HepG2 (cell line): ENCODE measurements around the gene CHN2. TPM values are rescaled to one million over a fixed set of nuclear protein-coding genes. Genes with fewer than 3 reads are reported as not detected.

ENCODE experiments used
- ARID2 ChIP-seq: sonication (generic); formaldehyde crosslinking; IDR thresholded peaks from 2 replicates; pipeline ENCODE4 v1.8.1; 2022; ENCODE audit warnings: mild to moderate bottlenecking, missing genetic modification reagents, borderline replicate concordance
- ELF1 ChIP-seq: sonication (generic); formaldehyde crosslinking; IDR thresholded peaks from 2 replicates; pipeline ENCODE4 v1.4.0; 2020; ENCODE audit warnings: missing genetic modification reagents
- FOXJ3 ChIP-seq: sonication (generic); formaldehyde crosslinking; IDR thresholded peaks from 2 replicates; pipeline ENCODE4 v1.4.0; 2020; ENCODE audit warnings: missing genetic modification reagents, mild to moderate bottlenecking, borderline replicate concordance
- HNRNPLL ChIP-seq: fragments of 200-400 bp; formaldehyde crosslinking; IDR thresholded peaks from 2 replicates; pipeline ENCODE4 v1.6.1; 2017; ENCODE audit warnings: mild to moderate bottlenecking, low read depth, low read length; ENCODE audit not compliant: poor library complexity, severe bottlenecking
- HOXA5 ChIP-seq: sonication (generic); formaldehyde crosslinking; IDR thresholded peaks from 2 replicates; pipeline ENCODE4 v1.4.0; 2020; ENCODE audit warnings: missing genetic modification reagents
- KDM2A ChIP-seq: sonication (generic); formaldehyde crosslinking; IDR thresholded peaks from 2 replicates; pipeline ENCODE4 v1.4.0; 2020; ENCODE audit warnings: low read depth, missing genetic modification reagents, borderline replicate concordance
- KLF6 ChIP-seq: IDR thresholded peaks from 2 replicates; pipeline ENCODE4 v1.8.0; 2016; ENCODE audit warnings: missing biosample characterization, missing genetic modification reagents
- MAF1 ChIP-seq: sonication (generic); formaldehyde crosslinking; IDR thresholded peaks from 2 replicates; pipeline ENCODE4 v1.5.0; 2020; ENCODE audit warnings: missing genetic modification reagents, borderline replicate concordance
- MAFG ChIP-seq: sonication (generic); formaldehyde crosslinking; IDR thresholded peaks from 2 replicates; pipeline ENCODE4 v1.5.1; 2020; ENCODE audit warnings: mild to moderate bottlenecking, missing genetic modification reagents
- RELA ChIP-seq: sonication (generic); formaldehyde crosslinking; IDR thresholded peaks from 2 replicates; pipeline ENCODE4 v1.4.0; 2020; ENCODE audit warnings: missing genetic modification reagents
- SP1 ChIP-seq, 2 experiments: fragments of 450-650 bp in 1 of 2; sonication (generic) in 1 of 2; formaldehyde crosslinking in 1 of 2; IDR thresholded peaks; 2 replicates each; pipeline versions ENCODE4 v1.4.0 to v1.6.1; 2016 to 2020; ENCODE audit warnings: missing genetic modification reagents in 1 of 2
- SRSF4 ChIP-seq: fragments of 200-400 bp; formaldehyde crosslinking; IDR thresholded peaks from one replicate; pipeline ENCODE4 v1.6.1; 2018; ENCODE audit warnings: mild to moderate bottlenecking, low read depth, low read length, moderate library complexity; ENCODE audit not compliant: poor library complexity, severe bottlenecking
- TEAD2 ChIP-seq: sonication (generic); formaldehyde crosslinking; IDR thresholded peaks from 2 replicates; pipeline ENCODE4 v1.9.0; 2021; ENCODE audit warnings: missing genetic modification reagents
- TMF1 ChIP-seq: sonication (generic); formaldehyde crosslinking; IDR thresholded peaks from 2 replicates; pipeline ENCODE4 v1.8.1; 2022; ENCODE audit warnings: low read depth, missing genetic modification reagents
- WIZ ChIP-seq: sonication (generic); formaldehyde crosslinking; IDR thresholded peaks from 2 replicates; pipeline ENCODE4 v1.5.1; 2020; ENCODE audit warnings: mild to moderate bottlenecking, missing genetic modification reagents
- ZBTB3 ChIP-seq: sonication (generic); formaldehyde crosslinking; IDR thresholded peaks from 2 replicates; pipeline ENCODE4 v1.4.0; 2020; ENCODE audit warnings: low read depth, mild to moderate bottlenecking, moderate library complexity, missing genetic modification reagents, borderline replicate concordance
- ZBTB8A ChIP-seq: sonication (generic); formaldehyde crosslinking; IDR thresholded peaks from 2 replicates; pipeline ENCODE4 v1.4.0; 2020; ENCODE audit warnings: mild to moderate bottlenecking, low read depth, missing genetic modification reagents, borderline replicate concordance
- ZNF331 ChIP-seq: sonication (generic); formaldehyde crosslinking; IDR thresholded peaks from 2 replicates; pipeline ENCODE4 v1.4.0; 2020; ENCODE audit warnings: missing genetic modification reagents
- polyA plus RNA-seq, 8 experiments: library from polyadenylated mRNA; depleted of rRNA in 3 of 8; stranded (reverse) in 7 of 8; unstranded in 1 of 8; fragments of >200 nt; fragmentation: Illumina TruSeq in 4 of 8; extraction: Trizol in 4 of 8; gene quantifications; 2 replicates each; pipeline versions ENCODE4 v1.2.1 to v1.2.3, GENCODE V29; 2011 to 2016; ENCODE audit warnings: low read depth in 4 of 8, missing spikeins in 1 of 8, mixed read lengths in 1 of 8; ENCODE audit not compliant: insufficient read depth in 1 of 8
- total RNA-seq, 5 experiments: library from RNA; depleted of rRNA; stranded (reverse); fragments of >200 nt; fragmentation: Illumina TruSeq; extraction: Trizol; gene quantifications; 2 replicates each; pipeline ENCODE4 v1.2.3, GENCODE V29; 2016; ENCODE audit warnings: low read depth in 1 of 5
- TF ChIP-seq, protein P1 (sequence below): sonication (generic); formaldehyde crosslinking; IDR thresholded peaks from 2 replicates; pipeline ENCODE4 v1.9.0; 2022; ENCODE audit warnings: missing genetic modification reagents, mild to moderate bottlenecking, borderline replicate concordance
- TF ChIP-seq, protein P2 (sequence below): sonication (generic); formaldehyde crosslinking; IDR thresholded peaks from 2 replicates; pipeline ENCODE4 v1.5.1; 2020; ENCODE audit warnings: missing genetic modification reagents, mild to moderate bottlenecking, borderline replicate concordance
- TF ChIP-seq, protein P3 (sequence below): sonication (generic); formaldehyde crosslinking; IDR thresholded peaks from 2 replicates; pipeline ENCODE4 v1.5.0; 2020; ENCODE audit warnings: missing genetic modification reagents, mild to moderate bottlenecking, borderline replicate concordance
- TF ChIP-seq, protein P4 (sequence below), 2 experiments: sonication (generic) in 1 of 2; formaldehyde crosslinking in 1 of 2; IDR thresholded peaks; 2 replicates each; pipeline versions ENCODE4 v1.5.1 to v1.6.1; 2011 to 2020; ENCODE audit warnings: borderline replicate concordance in 1 of 2, low read depth in 1 of 2, low read length in 1 of 2, mild to moderate bottlenecking in 1 of 2, missing genetic modification reagents in 1 of 2, moderate library complexity in 1 of 2

Gene CHN2
- total and polyA plus RNA-seq, 2 of the 13 experiments (the other 11 are each of a cell fraction or from before 2014, with no cell fraction given) = 23.5 to 30.5 TPM

DNA sequence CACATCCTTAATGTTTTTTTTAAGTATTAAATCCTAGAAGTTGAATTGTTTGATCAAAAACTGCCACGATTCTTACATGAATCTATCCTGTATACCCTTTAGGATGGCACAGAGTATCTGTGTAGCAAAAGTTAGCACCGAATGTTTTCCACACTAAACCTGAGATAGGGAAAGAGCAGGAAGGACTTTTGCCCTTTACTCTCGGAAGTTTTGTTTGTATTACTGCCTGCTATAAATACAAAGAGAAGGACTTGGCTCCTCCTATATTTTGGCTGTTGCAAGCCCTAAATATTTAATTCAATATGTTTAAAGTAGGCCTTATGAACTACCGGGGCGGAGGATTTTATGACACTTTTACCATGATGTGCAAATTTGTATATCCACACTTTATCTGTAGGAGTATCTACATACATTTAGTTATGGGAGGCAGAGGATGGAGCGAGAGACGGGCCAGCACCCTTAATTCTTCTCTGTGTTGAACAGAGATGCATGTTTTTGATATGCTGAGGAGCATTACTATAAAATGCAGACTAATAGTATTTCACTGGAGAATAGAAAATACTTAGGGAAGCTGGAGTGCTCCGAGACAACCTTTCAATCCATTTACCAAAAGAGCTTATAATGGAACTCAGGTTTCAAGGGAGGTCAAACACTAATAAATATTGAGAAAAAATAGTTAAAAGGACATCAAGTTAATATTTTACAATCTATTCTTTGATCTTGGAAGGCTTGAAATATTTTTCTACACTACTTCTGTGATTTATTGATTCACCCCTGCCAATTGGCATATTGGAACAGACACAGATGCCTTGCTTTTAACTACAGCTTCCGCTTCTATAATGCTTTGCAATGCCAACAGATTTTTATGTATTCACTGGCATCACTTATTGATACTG, 97.4 kb downstream of the CHN2 start (continued):
- TF ChIP-seq, protein P1, sequence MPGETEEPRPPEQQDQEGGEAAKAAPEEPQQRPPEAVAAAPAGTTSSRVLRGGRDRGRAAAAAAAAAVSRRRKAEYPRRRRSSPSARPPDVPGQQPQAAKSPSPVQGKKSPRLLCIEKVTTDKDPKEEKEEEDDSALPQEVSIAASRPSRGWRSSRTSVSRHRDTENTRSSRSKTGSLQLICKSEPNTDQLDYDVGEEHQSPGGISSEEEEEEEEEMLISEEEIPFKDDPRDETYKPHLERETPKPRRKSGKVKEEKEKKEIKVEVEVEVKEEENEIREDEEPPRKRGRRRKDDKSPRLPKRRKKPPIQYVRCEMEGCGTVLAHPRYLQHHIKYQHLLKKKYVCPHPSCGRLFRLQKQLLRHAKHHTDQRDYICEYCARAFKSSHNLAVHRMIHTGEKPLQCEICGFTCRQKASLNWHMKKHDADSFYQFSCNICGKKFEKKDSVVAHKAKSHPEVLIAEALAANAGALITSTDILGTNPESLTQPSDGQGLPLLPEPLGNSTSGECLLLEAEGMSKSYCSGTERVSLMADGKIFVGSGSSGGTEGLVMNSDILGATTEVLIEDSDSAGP (CRISPR knock-in tag) = no peak
- TF ChIP-seq MAFG (CRISPR knock-in tag) = no peak
- TF ChIP-seq ZNF331 (CRISPR knock-in tag) = 0 out of 2 replicates have a peak, but pooled peaks have one; percentile 48
- no peak for TF ChIP-seq TEAD2 (CRISPR knock-in tag)
- TF ChIP-seq FOXJ3 (CRISPR knock-in tag) = peak; percentile 39; the same call in 1 of the 2 replicates
- TF ChIP-seq KLF6 = no peak
- TF ChIP-seq RELA (CRISPR knock-in tag) = no peak
- TF ChIP-seq MAF1 (CRISPR knock-in tag) = no peak
- TF ChIP-seq SRSF4 = no peak
- TF ChIP-seq WIZ = no peak
- TF ChIP-seq ARID2 (CRISPR knock-in tag) = no peak
- TF ChIP-seq, protein P2, sequence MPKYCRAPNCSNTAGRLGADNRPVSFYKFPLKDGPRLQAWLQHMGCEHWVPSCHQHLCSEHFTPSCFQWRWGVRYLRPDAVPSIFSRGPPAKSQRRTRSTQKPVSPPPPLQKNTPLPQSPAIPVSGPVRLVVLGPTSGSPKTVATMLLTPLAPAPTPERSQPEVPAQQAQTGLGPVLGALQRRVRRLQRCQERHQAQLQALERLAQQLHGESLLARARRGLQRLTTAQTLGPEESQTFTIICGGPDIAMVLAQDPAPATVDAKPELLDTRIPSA (CRISPR knock-in tag) = no peak
- 0 out of 2 replicates have a peak, but pooled peaks have one; percentile 3 for TF ChIP-seq HOXA5 (CRISPR knock-in tag)
- no peak for TF ChIP-seq HNRNPLL
- TF ChIP-seq, protein P3, sequence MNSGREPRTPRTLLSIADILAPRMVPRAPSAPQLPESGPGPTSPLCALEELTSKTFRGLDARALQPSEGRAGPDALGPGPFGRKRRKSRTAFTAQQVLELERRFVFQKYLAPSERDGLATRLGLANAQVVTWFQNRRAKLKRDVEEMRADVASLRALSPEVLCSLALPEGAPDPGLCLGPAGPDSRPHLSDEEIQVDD (CRISPR knock-in tag) = no peak
- TF ChIP-seq TMF1 = no peak
- TF ChIP-seq ZBTB8A (CRISPR knock-in tag) = no peak
- TF ChIP-seq, protein P4, sequence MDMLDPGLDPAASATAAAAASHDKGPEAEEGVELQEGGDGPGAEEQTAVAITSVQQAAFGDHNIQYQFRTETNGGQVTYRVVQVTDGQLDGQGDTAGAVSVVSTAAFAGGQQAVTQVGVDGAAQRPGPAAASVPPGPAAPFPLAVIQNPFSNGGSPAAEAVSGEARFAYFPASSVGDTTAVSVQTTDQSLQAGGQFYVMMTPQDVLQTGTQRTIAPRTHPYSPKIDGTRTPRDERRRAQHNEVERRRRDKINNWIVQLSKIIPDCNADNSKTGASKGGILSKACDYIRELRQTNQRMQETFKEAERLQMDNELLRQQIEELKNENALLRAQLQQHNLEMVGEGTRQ (IDR thresholded peaks at IDR 0.05; ENCODE audit: low read depth, low read length) = no peak
- TF ChIP-seq, protein P4 (CRISPR knock-in tag; IDR thresholded peaks at IDR 0.05; ENCODE audit: borderline replicate concordance) = no peak
- no peak for TF ChIP-seq KDM2A (CRISPR knock-in tag)
- TF ChIP-seq ELF1 = 0 out of 2 replicates have a peak, but pooled peaks have one; percentile 25
- no peak for TF ChIP-seq ZBTB3 (CRISPR knock-in tag)
- no peak for TF ChIP-seq SP1 (IDR thresholded peaks at IDR 0.05)
- TF ChIP-seq SP1 (CRISPR knock-in tag; IDR thresholded peaks at IDR 0.05) = no peak
